ENCODE results near the gene HLCS.

GRCh38 chr21:36804874-36805611 is 161.4 kb downstream of the HLCS start:
- no peak for TF ChIP-seq CTCF (IDR thresholded peaks at IDR 0.05)
- TF ChIP-seq POLR2A (IDR thresholded peaks at IDR 0.05) = no peak

Measured in breast epithelium (tissue), 3 donors.